GM04503 (cell line): ENCODE results near the gene AMBP.

Experiments
- DNase-seq: peaks from one replicate; pipeline ENCODE4 v3.0.0-alpha.2; 2012; ENCODE audit warnings: low read depth

The AMBP gene

DNA sequence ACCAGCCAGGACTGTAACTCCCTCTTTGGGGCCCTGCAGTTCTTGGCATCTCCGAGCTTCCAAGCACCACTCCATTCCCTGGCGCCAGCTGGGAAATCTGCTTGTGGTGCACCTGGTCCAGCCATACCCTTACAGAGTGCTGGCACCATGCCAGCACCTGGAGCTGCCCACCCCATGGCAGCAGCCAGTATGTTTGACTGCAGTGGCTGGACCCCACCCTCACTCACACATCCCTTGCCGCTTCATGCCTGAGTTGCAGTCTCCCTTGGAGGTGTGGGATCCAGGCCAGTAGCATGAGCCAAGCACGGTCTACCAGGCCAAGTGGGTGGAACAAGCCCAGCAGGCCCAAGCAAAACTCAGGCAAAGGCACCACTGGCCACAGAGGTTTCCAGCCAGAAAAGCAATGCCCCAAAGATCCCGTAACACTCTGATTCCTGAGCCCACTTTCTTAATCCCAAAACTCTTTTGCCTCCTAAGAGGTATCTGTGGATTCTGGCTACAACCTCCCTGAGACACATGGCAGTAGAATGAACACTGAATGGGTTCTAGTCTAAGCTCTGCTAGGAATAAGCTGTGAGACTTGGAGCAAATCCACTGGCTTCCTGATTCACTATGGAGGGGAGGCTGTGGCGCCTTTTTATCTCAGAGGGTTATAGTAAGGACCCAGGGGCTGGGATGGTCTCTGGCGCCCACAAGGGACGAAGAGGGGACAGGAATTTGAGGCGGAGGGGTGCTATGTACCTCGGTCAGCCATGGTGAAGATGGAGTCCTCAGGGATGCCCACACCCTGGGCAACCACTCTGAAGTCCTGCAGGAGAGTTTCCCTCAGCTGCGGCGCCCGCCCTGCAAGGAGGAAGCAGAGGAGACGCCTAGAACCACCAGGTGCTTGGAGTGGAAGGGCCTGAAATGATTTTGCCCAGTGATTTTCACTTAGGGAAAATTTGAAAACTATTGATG is 5.6 kb downstream of the AMBP start:
- DNase-seq = peak; percentile 21

DNA sequence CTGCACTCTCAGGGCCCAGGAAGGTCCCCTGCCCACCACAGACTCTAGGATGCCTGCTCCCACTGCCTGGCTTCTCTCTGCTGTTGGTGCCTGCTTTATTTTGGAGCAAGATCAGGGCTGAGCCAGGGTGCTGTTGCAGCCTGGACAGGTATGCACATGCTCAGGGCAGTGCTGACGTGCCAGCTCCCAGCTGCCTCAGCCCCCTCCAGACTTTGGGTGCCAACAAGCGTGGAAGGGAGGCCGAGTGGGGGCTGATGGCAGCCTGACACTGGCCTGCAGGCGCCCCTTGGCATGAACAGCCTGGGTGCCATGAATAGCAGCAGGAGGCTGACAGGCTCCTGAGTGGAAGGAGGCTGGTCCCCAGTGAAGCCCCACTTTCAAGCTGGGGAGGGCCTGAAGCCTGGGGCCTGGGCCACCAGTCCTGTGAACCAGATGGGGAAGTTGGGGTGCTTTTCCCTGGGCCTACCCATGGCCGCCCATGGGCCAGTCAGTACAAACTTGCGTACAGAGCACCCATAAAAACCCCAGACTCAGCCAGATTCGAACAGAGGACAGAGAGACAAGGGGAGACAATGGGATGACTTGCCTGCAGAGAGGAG is 6.8 kb downstream of the AMBP start:
- no peak for DNase-seq

DNA sequence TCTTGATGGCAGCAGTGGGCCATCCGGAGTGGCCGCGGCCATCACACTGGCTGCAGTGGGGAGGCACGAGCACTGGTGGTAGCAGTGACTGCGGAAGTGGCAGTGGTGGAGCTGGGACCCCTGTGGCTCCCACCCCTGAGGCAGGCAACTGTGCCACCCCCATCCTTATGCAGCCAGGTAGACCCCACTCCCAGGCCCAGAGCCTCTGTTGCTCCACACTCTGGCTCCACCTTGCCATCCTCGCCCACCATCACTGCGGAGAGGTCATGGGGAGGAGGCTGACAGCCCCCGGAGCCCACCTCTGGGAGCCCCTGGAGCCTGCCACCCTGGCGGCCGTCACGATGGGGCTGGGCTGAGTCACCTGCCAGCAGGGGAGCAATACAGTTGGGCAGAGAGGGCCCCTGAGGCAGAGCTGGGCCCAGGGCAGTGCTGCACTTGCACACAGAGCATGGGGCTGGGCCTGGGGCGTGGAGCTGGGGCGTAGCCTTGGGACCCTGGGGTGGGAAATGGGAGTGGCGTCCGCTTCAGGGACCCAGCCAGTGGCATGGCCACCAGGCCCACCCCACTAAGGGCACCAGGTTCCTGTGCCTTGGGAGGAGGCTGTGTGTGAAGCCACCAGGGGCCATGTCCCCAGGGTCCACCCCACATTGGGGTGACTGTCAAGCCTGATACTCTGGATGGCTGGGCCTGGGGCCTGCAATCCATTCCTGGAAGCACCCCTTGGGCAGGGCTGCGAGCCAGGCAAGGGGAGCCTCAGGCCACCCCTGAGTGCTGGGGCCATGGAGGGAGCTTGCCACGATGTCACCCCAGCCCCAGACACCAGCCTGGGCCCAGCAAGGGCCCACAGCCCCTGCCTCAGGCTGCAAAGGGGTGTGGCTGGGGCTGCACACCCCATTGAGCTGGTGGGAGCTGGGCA is 7.7 kb downstream of the AMBP start:
- DNase-seq = no peak

DNA sequence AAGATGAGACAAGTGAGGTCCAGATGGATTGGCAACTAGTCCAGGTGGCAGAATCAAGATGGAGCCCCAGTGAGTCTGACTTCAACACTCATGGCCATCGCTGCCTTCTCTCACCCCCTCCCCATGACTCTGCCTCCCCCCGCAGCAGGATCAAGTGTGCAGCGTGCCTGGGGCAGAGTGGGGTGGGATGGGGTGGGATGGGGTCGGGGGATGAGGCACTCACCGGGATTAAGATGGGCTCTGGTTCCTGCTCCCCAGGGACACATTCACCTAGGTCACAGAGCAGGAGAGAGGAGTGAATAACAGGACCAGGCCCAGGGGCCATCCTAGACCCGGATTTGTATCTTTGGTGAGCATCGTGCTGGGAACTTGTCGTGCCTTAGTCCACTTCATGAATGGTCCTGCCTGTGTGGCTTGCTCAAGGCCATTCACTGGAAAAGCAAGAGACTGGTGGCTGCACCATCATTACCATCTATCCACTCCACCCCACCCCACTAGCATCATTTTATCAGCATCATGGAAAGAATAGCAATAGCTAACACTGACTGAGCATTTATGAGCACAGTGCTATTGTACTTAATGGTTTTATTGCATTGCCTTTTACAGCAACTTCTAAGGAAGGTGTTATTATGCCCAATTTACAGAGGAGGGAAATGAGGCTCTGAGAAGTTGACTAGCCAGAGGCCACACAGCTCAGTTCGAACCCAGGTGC is 8.5 kb downstream of the AMBP start:
- DNase-seq = no peak

DNA sequence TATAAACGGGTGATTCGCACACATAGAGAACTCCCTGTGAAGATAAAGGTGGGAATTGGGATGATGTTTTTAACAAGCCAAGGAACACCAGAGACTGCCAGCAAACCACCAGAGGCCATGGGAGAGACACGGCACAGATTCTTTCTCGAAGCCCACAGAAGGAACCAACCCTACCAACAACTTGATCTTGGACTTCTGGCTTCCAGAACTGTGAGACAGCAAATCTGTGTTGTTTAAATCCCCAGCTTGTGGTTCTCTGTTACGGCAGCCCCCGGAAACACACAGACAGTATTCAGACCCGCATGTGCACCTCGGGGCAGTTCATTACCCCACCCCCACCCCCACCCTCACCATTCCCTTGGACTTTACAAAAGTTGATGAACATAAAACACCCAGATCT is 12.8 kb downstream of the AMBP start:
- DNase-seq = no peak

DNA sequence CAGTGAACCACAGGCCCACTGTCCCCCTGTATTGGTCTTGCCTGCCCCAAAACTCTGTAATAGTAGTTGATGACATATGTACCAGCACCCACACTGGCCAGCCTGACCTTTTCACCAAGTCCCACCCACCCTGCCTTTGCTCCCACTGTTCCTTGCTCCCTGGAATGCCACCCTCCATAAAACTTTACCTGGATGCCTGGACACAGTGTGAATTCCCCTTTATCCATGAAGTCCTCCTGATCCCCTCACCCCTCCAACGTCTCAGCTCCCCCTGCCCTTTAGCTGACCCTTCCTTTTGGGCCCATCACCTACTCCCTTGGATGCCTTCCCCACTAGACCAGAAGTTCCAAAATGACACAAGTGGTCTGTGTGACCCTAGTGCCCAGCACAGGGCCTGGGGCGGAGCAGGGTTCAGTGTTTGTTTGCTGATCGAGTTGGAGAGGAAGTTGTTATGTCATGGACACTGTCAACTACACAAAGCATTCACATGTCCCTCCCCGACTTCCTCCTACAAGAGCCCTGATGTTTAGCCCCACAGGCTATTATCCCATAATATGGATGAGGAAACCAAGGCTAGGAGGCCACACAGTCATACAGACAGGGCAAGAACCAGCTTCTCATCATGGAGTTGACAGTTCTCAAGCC is 16.1 kb downstream of the AMBP start:
- no peak for DNase-seq

DNA sequence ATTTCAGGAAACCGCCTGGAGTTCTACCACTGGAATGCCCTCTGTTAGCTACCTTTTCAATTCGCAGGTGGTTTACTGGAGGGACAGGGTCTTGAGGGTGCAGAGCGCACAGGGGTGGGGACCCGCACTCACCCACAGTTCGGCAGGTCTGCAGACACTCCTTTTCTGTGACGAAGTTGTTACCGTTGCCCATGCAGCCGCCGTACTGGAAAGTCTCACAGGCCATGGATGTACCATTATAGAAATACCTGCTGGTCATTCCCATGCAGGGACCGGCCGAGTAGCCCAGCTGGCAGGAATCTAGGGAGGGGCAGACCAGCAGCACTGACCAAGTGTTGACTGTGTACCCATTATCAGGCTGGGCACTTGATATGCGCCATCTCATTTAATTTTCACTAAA is 16.8 kb downstream of the AMBP start:
- no peak for DNase-seq

DNA sequence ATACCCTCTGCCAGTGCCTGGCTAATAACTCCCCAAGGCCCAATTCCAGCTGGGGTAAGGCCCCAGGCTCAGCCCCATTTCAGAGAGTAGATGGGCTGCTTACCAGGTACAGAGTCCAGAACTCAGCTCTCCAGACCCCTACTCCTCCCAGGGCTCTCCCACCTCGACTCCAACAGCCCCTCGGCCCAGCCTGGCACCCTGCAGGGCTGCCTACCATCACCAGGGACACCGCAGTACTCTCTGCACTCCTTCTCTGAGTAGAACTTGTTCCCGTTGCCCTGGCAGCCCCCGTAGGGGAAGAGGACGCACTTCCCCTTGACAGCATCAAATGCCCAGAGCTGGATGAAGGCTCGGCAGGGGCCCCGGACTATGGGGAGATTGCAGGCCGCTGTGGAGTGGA is 17.4 kb downstream of the AMBP start:
- DNase-seq = no peak

DNA sequence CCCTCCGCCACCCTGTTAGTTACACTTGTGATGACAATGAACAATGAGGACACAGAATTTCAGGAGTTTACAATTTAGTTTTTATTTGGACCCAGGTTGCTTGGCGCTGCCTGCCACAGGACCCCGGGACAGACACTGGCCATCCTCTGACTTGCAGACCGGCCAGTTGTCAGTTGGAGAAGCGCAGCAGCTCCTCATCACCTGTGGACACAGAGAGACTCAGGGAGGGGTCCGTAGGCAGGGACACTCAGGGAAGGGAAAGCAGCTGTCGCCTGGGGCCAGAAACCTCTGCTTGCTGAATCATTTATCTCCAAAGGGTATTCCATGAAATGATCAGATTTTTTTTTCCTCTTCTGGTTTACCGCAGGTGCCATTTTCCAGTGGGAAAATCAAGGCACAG is 18.0 kb downstream of the AMBP start:
- DNase-seq = no peak

DNA sequence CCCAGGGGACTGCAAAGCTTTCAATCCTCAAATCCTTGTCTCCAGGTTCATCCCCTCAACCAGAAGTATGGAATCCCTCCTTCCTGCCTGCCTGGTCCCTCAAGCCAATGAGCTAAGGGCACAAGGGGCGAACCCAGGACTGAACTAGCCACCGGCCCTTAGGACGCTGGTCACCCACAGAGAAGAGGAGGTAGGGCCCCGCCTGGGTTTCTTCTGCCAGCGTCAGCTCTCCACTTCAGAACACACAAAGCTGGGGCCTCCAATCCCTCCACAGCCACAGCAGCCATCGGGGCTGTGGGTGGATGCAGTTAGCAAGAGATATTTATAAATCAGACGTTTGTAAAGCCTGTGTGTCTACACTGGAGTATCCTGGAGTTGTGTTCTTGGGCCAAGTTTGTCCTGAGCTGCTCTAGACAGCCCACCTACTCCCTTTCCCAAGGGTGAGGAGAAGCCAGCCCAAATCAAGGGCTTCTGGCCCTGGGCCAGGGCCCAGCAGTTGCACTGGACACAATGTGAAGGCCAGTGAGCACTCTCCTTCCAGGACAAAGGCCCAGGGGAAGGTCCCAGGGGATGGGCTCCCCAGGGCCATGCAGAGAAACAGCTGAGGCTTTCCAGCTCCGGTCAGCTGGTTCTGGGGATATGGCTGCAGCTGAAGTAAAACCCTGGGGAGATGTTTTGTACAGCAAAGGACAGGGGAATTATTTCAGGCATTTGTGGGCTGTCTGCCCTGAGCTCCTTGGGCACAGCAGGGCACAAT is 18.9 kb downstream of the AMBP start:
- DNase-seq = no peak

DNA sequence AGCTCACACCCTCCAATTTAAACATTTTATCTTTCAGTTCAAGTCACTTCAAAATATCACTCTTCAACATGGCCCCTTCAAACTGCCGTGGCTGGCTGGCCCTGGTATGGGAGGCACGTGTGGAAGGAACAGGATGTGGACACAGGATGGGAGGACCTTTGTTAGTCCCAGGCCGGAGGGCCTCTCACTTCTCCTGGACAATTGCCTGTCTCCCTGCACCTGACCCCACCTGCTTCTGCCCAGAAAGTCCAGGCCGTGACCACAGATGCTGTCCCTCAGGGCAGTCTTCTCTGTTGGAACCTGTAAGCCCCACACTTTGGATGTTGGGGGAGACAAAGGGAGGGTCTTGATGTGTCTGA is 19.4 kb downstream of the AMBP start:
- DNase-seq = no peak

DNA sequence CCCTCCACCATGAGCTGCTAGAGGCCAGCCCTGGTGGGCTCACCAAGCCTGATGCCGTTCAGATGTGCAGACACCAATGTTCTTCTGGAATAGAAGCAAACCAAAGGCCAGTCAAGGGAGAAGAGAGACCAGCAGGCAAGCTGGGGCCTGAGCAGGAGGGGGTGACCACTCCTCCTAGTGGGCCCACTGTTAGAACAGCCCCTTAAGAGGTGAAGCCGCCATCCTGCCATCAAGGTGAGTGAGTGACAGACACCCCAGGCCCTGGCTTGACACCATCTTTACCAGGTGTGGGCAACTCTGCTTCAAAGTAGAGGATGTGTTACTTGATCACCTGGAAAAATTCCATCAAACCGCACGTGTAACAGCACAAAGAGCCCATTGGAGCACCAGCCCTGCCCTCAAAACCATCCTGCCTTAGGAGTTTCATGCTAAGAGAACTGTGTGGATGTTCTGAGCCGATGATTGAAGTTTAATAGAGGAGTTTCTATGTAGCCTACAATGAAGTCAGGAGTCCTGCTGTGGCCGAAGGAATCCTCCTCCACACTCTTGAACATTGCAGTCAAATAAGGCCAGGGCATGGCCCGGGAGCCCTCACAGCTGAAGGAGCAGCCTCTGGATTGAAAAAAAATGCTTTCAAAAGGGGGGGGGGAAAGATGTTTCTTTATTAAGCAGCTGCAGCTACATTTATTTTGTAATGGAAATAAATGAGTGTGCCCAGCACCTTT is 20.8 kb downstream of the AMBP start:
- no peak for DNase-seq

DNA sequence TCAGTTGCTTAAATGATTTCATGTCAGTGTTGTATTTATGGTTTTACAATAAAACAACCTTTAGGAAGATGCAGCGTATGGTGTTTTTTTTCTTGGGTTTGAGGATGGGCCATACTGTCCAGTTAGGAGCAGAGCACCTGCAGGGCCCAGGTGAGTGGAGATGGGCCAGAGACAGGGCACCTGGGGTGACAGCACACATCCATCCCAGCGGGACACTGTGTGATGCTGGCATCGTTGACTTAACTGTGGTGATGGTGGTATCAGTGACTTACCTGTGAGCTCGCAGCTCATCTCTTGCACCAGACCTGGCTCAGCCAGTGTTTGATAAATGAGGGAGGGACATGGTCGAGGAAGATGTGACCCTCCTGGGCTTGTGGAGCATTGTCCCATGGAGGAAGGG is 21.6 kb downstream of the AMBP start:
- no peak for DNase-seq

DNA sequence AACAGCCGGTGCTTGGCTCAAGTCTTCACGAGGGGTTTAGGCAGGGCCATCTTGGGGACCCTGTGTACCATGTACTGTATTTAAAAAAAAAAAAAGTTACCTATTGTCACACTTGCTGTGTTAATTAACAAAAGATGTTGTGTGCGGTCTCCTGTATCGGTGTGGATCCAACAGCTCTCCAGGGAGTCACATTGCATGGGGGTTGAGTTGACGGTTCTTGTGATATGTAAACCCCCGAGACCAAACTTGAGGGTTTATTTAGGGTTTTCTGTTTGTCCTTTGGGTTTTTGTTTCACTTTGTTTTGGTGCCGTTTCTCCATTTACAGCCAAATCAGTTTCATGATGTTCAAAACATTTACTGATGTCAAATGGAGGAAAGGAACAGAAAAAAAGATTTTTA is 22.2 kb downstream of the AMBP start:
- no peak for DNase-seq

DNA sequence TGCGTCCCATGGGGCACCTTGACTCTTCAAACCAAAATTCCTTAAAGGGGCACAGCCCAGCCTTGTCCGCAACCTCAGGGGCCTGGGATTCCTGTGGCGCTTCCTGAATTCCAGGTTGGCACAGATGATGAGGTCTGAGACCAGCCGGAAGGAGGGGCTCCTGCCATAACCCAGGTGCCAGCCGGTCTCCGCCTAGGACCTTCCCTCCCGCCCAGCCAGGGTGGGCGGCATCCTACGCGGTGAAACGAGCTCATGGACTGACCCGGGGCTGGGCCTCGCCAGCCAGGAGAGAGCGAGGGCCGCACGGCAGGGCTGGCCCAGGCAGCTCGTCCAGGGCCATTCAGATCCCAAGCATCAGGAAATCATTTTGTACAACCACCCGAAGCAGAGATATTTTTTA is 23.0 kb downstream of the AMBP start:
- no peak for DNase-seq

DNA sequence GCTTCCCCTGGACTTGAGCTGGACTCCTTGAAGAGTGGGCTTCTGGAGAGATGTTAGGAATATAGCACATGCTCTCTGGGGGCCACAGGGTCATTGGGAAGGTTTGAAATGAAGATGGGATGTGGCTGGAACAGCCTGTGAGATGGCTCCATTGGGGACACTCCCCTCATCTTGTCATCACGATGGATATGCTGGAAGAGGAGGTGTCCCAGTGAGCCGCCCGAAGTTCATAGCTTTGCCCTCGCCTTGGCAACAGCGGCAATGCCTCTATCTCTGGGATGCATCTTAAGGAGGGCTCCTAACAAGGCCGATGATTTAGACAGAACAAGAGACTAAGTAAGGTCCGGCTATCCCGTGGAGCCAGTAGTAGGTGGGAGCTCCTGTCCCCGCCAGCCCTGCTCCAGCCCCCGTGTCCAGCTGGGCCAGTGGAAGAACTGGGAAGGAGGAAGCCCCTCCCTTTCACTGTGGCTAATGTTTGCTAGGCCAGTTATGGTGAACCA is 23.9 kb downstream of the AMBP start:
- DNase-seq = no peak

DNA sequence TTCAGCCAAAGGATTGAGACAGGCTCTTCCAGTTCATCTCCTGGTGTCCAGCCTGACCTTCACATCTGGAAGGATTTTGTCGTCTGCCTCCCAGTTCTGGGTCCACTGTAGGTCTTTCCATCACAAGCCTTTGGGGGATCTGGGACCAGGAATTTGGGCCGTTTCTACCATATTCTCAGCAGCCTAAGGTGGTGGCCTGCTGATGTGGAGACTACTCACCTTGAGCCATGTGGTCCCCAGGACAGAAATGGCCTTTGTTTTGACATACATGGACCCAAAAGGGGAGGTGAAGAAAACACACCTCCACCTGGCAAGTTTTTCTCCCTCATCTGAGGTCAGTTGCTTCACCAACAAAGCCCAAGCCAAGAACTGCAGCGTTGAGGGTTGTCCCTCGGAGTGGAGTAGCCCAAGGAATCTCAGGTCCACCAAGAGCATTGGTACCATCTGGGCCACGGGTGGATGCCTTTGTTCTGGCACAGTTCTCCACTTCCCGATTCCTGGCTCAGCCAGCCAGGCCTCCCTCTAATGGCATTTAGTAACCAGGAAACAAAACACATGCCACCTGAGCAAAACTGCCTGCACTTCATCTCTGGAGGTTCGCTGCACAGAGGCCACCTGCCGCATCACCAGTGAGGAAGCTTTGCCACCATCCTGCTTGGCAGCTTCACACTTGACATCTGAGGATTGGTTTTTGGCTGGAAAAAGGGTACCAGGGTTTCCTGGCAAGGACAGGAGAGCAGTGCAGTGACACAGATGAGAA is 24.7 kb downstream of the AMBP start:
- no peak for DNase-seq

DNA sequence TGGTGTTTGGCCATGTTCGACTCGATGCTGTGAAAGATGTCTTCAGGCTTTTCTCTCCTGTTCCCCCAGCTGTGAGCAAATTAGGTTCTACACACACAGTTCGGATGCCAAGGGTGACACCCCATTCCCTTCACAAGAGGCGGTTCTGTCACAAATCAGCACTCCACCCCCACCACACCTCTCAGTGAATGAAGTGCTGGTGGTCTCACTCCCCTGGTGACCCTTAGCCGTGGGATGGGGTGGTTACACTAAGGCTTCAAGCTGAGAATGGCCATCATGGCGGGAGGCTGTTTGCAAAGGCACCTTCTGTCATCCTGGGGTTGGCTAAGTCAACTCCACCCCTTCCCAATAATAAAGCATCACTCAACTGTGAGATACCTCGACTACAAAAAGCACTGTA is 26.4 kb downstream of the AMBP start:
- no peak for DNase-seq

DNA sequence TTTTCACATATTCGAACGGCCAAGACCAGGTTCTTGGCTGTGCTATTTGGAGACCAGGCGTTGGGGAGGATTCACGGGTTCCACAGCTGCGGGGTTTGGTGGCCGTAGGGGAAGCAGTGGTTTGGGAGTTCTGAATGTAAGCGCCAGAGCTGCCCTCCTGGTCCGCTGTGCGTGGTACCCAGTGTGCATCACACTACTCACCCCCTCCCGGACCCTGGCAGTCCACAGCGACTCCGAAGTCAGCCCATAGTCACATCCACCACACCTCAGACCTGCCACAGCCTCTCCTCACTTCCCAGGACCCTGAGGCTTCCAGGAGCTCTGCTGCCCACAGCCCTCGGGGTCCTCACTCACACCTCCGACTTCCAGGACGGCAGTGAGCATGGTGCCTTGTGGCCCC is 26.8 kb downstream of the AMBP start:
- no peak for DNase-seq
